Measurements from ENCODE around the gene HAO1.

DNA sequence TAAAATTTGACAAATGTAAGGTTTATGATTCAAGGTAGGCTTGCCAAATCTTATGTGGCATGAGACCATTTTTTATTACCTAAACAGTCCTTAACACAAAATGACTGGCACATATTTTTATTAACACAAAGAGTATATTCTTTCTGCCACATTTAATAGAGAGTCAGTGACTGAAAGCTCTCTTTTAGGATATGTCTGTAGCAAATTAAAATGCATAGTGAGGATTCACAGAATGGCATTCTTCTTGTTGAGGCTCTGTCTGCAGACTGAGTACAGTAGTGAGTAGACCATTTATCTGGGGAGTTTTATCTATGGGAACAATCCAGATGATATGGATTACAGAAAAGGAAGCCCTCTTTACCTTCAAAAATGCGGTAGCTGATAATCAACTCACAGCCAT lies 56.5 kb downstream of the HAO1 start:
- TF ChIP-seq, protein P1, sequence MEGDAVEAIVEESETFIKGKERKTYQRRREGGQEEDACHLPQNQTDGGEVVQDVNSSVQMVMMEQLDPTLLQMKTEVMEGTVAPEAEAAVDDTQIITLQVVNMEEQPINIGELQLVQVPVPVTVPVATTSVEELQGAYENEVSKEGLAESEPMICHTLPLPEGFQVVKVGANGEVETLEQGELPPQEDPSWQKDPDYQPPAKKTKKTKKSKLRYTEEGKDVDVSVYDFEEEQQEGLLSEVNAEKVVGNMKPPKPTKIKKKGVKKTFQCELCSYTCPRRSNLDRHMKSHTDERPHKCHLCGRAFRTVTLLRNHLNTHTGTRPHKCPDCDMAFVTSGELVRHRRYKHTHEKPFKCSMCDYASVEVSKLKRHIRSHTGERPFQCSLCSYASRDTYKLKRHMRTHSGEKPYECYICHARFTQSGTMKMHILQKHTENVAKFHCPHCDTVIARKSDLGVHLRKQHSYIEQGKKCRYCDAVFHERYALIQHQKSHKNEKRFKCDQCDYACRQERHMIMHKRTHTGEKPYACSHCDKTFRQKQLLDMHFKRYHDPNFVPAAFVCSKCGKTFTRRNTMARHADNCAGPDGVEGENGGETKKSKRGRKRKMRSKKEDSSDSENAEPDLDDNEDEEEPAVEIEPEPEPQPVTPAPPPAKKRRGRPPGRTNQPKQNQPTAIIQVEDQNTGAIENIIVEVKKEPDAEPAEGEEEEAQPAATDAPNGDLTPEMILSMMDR (IDR thresholded peaks at IDR 0.05; ENCODE audit: low read length): no peak
- TF ChIP-seq EZH2 (IDR thresholded peaks at IDR 0.05; ENCODE audit: borderline replicate concordance, low read length): no peak

Measured in OCI-LY1 (cell line).